MG63 (cell line): ENCODE data around the gene GPR150. TPM values are rescaled to one million over a fixed set of nuclear protein-coding genes. Genes with fewer than 3 reads are reported as not detected.

ENCODE experiments used
- DNase-seq: peaks from one replicate; pipeline ENCODE4 v3.0.0-alpha.2; 2020
- H3K27me3 ChIP-seq: fragments of 250-450 bp; sonication (Bioruptor Pico); 2 replicates; pipeline ENCODE4 v1.5.1; 2020; ENCODE audit warnings: mild to moderate bottlenecking, moderate library complexity
- H3K36me3 ChIP-seq: fragments of 250-450 bp; sonication (Bioruptor Pico); 2 replicates; pipeline ENCODE4 v1.5.1; 2020; ENCODE audit warnings: mild to moderate bottlenecking, moderate library complexity
- H3K4me3 ChIP-seq: fragments of 250-450 bp; sonication (Bioruptor Pico); 2 replicates; pipeline ENCODE4 v1.5.1; 2020; ENCODE audit warnings: mild to moderate bottlenecking, moderate library complexity
- H3K9me3 ChIP-seq: fragments of 250-450 bp; sonication (Bioruptor Pico); 2 replicates; pipeline ENCODE4 v1.5.1; 2020; ENCODE audit warnings: mild to moderate bottlenecking, moderate library complexity
- total RNA-seq: library from RNA; depleted of rRNA; stranded (reverse); fragments of >200 nt; shearing (Covaris generic); gene quantifications from 2 replicates; pipeline ENCODE4 v1.2.3, GENCODE V29; 2014; ENCODE audit warnings: low replicate concordance; rRNA removed

The GPR150 gene
- total RNA-seq, 1 experiment from 2014 or later, result not detected

- Histone ChIP-seq H3K27me3 (no peaks in the 10 kb centered on the region), H3K4me3 (no peak overlapping the region), H3K9me3 (no peaks in the 10 kb centered on the region), H3K36me3 (no peaks in the 10 kb centered on the region)
- DNase-seq, result no peak
Measured at GRCh38 chr5:95667678-95668077, 47.8 kb downstream of the GPR150 start.

GRCh38 chr5:95668216-95668615, 48.3 kb downstream of the GPR150 start:
- DNase-seq, result no peak
- Histone ChIP-seq H3K36me3 (no peaks in the 10 kb centered on the region), H3K4me3 (no peak overlapping the region), H3K27me3 (no peaks in the 10 kb centered on the region), H3K9me3 (no peaks in the 10 kb centered on the region)

DNA sequence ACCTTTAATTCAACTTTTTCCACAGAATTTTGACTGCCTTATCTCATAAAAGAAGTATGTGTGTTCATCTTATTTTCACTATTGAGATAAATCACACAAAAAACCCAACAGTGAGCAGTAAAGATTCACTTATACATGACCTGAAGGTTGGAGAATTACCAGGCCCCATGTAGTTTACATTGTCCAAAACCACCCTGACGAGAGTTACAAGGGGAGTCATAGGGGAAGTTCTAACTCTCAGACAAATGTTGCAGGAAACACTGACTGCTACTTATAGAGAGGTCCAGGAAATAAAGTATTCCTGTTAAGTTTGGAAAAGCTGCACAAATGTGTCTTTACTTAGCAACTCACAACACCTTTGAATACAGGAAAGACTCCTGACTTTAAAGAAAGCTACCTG, 48.8 kb downstream of the GPR150 start:
- H3K27me3 ChIP-seq, result no peaks in the 10 kb centered on the region
- no peaks in the 10 kb centered on the region for H3K9me3 ChIP-seq
- no peak for DNase-seq
- H3K36me3 ChIP-seq, result no peaks in the 10 kb centered on the region
- no peak overlapping the region for H3K4me3 ChIP-seq

GRCh38 chr5:95669540-95669939, 49.7 kb downstream of the GPR150 start:
- DNase-seq, result peak; percentile 97
- no peak overlapping the region for H3K4me3 ChIP-seq
- H3K27me3 ChIP-seq, result no peaks in the 10 kb centered on the region
- no peaks in the 10 kb centered on the region for H3K9me3 ChIP-seq
- H3K36me3 ChIP-seq, result no peaks in the 10 kb centered on the region

GRCh38 chr5:95669985-95670384, 50.1 kb downstream of the GPR150 start:
- H3K4me3 ChIP-seq, result no peak overlapping the region
- H3K27me3 ChIP-seq, result no peaks in the 10 kb centered on the region
- H3K36me3 ChIP-seq, result no peaks in the 10 kb centered on the region
- no peak for DNase-seq
- H3K9me3 ChIP-seq, result no peaks in the 10 kb centered on the region

GRCh38 chr5:95670568-95670967, 50.7 kb downstream of the GPR150 start:
- DNase-seq, result no peak
- H3K27me3 ChIP-seq, result no peaks in the 10 kb centered on the region
- H3K9me3 ChIP-seq, result no peaks in the 10 kb centered on the region
- no peaks in the 10 kb centered on the region for H3K36me3 ChIP-seq
- H3K4me3 ChIP-seq, result no peak overlapping the region

Other genes starting within 250 kb of the GPR150 start
- not detected in 2 replicates for gene FAM81B, start 228.7 kb upstream of the GPR150 start, total RNA-seq
- 50.6 and 89.5 TPM in 2 replicates for gene SKIC3, start 65.1 kb upstream of the GPR150 start, total RNA-seq
- gene ARSK, start 65.0 kb upstream of the GPR150 start, total RNA-seq, result 6.0 and 7.0 TPM in 2 replicates
- 2.2 and 10.7 TPM in 2 replicates for gene RFESD, start 26.7 kb downstream of the GPR150 start, total RNA-seq
- gene SPATA9, start 62.9 kb downstream of the GPR150 start, total RNA-seq, result 1.1 TPM in 1 of 2 replicates, not detected in the other
- gene RHOBTB3, start 111.2 kb downstream of the GPR150 start, total RNA-seq, result 74.7 and 99.2 TPM in 2 replicates
- gene GLRX, start 202.6 kb downstream of the GPR150 start, total RNA-seq, result 87.3 and 120 TPM in 2 replicates